ENCODE results near the gene TAF1C. TPM values are rescaled to one million over a fixed set of nuclear protein-coding genes. Genes with fewer than 3 reads are reported as not detected.

Gene TAF1C
- total RNA-seq, 3 donors from 2014 or later = 71.6 to 78.6 (median 74.4) TPM

- no peaks in the 10 kb centered on the region for H3K9me3 Mint-ChIP-seq
- H3K4me3 Mint-ChIP-seq = peak overlapping the region; percentile 96
- ATAC-seq = peak; percentile 58 to 64
- no peaks in the 10 kb centered on the region for H3K36me3 Mint-ChIP-seq (ENCODE audit: insufficient read depth)
- H3K27me3 Mint-ChIP-seq (ENCODE audit: low read depth) = peaks cover 3% of the 10 kb centered on the region
- peak; percentile 11 for DNase-seq
- H3K4me1 Mint-ChIP-seq (ENCODE audit: low read depth) = peaks cover 14% of the 10 kb centered on the region
Measured at GRCh38 chr16:84144209-84144858, 42.5 kb downstream of the TAF1C start.

- H3K9me3 Mint-ChIP-seq = no peaks in the 10 kb centered on the region
- DNase-seq (no peak), ATAC-seq (no peak)
- peaks cover 2% of the 10 kb centered on the region for H3K36me3 Mint-ChIP-seq (ENCODE audit: insufficient read depth)
- H3K4me3 Mint-ChIP-seq = peak overlapping the region; percentile 96
- peaks cover 3% of the 10 kb centered on the region for H3K27me3 Mint-ChIP-seq (ENCODE audit: low read depth)
- peaks cover 18% of the 10 kb centered on the region for H3K4me1 Mint-ChIP-seq (ENCODE audit: low read depth)
Measured at GRCh38 chr16:84143784-84144199, 43.1 kb downstream of the TAF1C start.

GRCh38 chr16:84143081-84143480 lies 43.8 kb downstream of the TAF1C start:
- DNase-seq (no peak), ATAC-seq (no peak)
- Mint-ChIP-seq H3K4me3 (peak overlapping the region; percentile 96), H3K36me3 (ENCODE audit: insufficient read depth) (peaks cover 2% of the 10 kb centered on the region), H3K27me3 (ENCODE audit: low read depth) (peaks cover 3% of the 10 kb centered on the region), H3K4me1 (ENCODE audit: low read depth) (peaks cover 23% of the 10 kb centered on the region), H3K9me3 (no peaks in the 10 kb centered on the region)

GRCh38 chr16:84141143-84141670 lies 45.6 kb downstream of the TAF1C start:
- Mint-ChIP-seq H3K36me3 (ENCODE audit: insufficient read depth) (peaks cover 5% of the 10 kb centered on the region), H3K4me3 (no peak overlapping the region), H3K9me3 (no peaks in the 10 kb centered on the region), H3K27me3 (ENCODE audit: low read depth) (peaks cover 3% of the 10 kb centered on the region), H3K4me1 (ENCODE audit: low read depth) (peaks cover 29% of the 10 kb centered on the region)
- no peak for DNase-seq
- no peak for ATAC-seq

- Mint-ChIP-seq H3K36me3 (ENCODE audit: insufficient read depth) (peaks cover 7% of the 10 kb centered on the region), H3K4me3 (no peak overlapping the region), H3K4me1 (ENCODE audit: low read depth) (peaks cover 31% of the 10 kb centered on the region), H3K27me3 (ENCODE audit: low read depth) (no peaks in the 10 kb centered on the region), H3K9me3 (no peaks in the 10 kb centered on the region)
- DNase-seq = no peak
- no peak for ATAC-seq
Measured at GRCh38 chr16:84139628-84140258, 47.1 kb downstream of the TAF1C start.

- ATAC-seq (peak; percentile 75 to 76), DNase-seq (no peak)
- Mint-ChIP-seq H3K36me3 (ENCODE audit: insufficient read depth) (peaks cover 7% of the 10 kb centered on the region), H3K4me1 (ENCODE audit: low read depth) (peaks cover 27% of the 10 kb centered on the region), H3K9me3 (no peaks in the 10 kb centered on the region), H3K4me3 (no peak overlapping the region), H3K27me3 (ENCODE audit: low read depth) (no peaks in the 10 kb centered on the region)
Measured at GRCh38 chr16:84138824-84139627, 47.8 kb downstream of the TAF1C start.

- Mint-ChIP-seq H3K4me3 (no peak overlapping the region), H3K4me1 (ENCODE audit: low read depth) (peaks cover 24% of the 10 kb centered on the region), H3K9me3 (no peaks in the 10 kb centered on the region), H3K36me3 (ENCODE audit: insufficient read depth) (peaks cover 7% of the 10 kb centered on the region), H3K27me3 (ENCODE audit: low read depth) (no peaks in the 10 kb centered on the region)
- no peak for DNase-seq
- ATAC-seq = no peak
Measured at GRCh38 chr16:84138500-84138823, 48.4 kb downstream of the TAF1C start.

- peaks cover 21% of the 10 kb centered on the region for H3K4me1 Mint-ChIP-seq (ENCODE audit: low read depth)
Measured at GRCh38 chr16:84137769-84138357, 49.0 kb downstream of the TAF1C start.

GRCh38 chr16:84137287-84137686 lies 49.6 kb downstream of the TAF1C start:
- no peak for ATAC-seq
- H3K4me3 Mint-ChIP-seq = no peak overlapping the region
- peaks cover 21% of the 10 kb centered on the region for H3K4me1 Mint-ChIP-seq (ENCODE audit: low read depth)
- peaks cover 7% of the 10 kb centered on the region for H3K36me3 Mint-ChIP-seq (ENCODE audit: insufficient read depth)
- H3K27me3 Mint-ChIP-seq (ENCODE audit: low read depth) = no peaks in the 10 kb centered on the region
- no peaks in the 10 kb centered on the region for H3K9me3 Mint-ChIP-seq
- DNase-seq = no peak

More at GRCh38 chr16:84137769-84138357, 49.0 kb downstream of the TAF1C start:
- ATAC-seq (no peak), DNase-seq (no peak)
- Mint-ChIP-seq H3K36me3 (ENCODE audit: insufficient read depth) (peaks cover 7% of the 10 kb centered on the region), H3K4me3 (no peak overlapping the region), H3K9me3 (no peaks in the 10 kb centered on the region), H3K27me3 (ENCODE audit: low read depth) (no peaks in the 10 kb centered on the region)

GRCh38 chr16:84136331-84137125 lies 50.3 kb downstream of the TAF1C start:
- peaks cover 21% of the 10 kb centered on the region for H3K4me1 Mint-ChIP-seq (ENCODE audit: low read depth)
- H3K4me3 Mint-ChIP-seq = no peak overlapping the region
- no peaks in the 10 kb centered on the region for H3K27me3 Mint-ChIP-seq (ENCODE audit: low read depth)
- no peak for DNase-seq
- H3K36me3 Mint-ChIP-seq (ENCODE audit: insufficient read depth) = peaks cover 7% of the 10 kb centered on the region
- no peaks in the 10 kb centered on the region for H3K9me3 Mint-ChIP-seq
- ATAC-seq = no peak

- ATAC-seq = no peak
- no peak for DNase-seq
- no peaks in the 10 kb centered on the region for H3K9me3 Mint-ChIP-seq
- H3K4me3 Mint-ChIP-seq = no peak overlapping the region
- peaks cover 7% of the 10 kb centered on the region for H3K4me1 Mint-ChIP-seq (ENCODE audit: low read depth)
- peaks cover 14% of the 10 kb centered on the region for H3K36me3 Mint-ChIP-seq (ENCODE audit: insufficient read depth)
- no peaks in the 10 kb centered on the region for H3K27me3 Mint-ChIP-seq (ENCODE audit: low read depth)
Measured at GRCh38 chr16:84132527-84133285, 54.2 kb downstream of the TAF1C start.

GRCh38 chr16:84131117-84131516 lies 55.7 kb downstream of the TAF1C start:
- Mint-ChIP-seq H3K27me3 (ENCODE audit: low read depth) (no peaks in the 10 kb centered on the region), H3K36me3 (ENCODE audit: insufficient read depth) (peaks cover 17% of the 10 kb centered on the region), H3K9me3 (no peaks in the 10 kb centered on the region), H3K4me3 (no peak overlapping the region), H3K4me1 (ENCODE audit: low read depth) (peaks cover 4% of the 10 kb centered on the region)
- DNase-seq (no peak), ATAC-seq (no peak)

Data from activated T-cell treated with anti-CD3 and anti-CD28 coated beads, Interleukin-2, amount 50 U/mL, for 4 hours (primary cell).